IPS-11a (cell line): ENCODE data around the gene GAREM2.

Experiments
- H3K4me3 ChIP-seq: one replicate; pipeline ENCODE4 v1.5.1; 2013; ENCODE audit warnings: low read depth, low read length, control low read depth

The GAREM2 gene

GRCh38 chr2:26169226-26169625 is 3.7 kb upstream of the GAREM2 start:
- no peak overlapping the region for H3K4me3 ChIP-seq

GRCh38 chr2:26169681-26170414 is 3.0 kb upstream of the GAREM2 start:
- no peak overlapping the region for H3K4me3 ChIP-seq

GRCh38 chr2:26170795-26171194 is 2.1 kb upstream of the GAREM2 start:
- no peak overlapping the region for H3K4me3 ChIP-seq

GRCh38 chr2:26172189-26172870 is 558 bp upstream of the GAREM2 start:
- peak overlapping the region; percentile 39 for H3K4me3 ChIP-seq

- H3K4me3 ChIP-seq = peak overlapping the region; percentile 60
Observed at GRCh38 chr2:26173776-26174482, 1.0 kb downstream of the GAREM2 start.

GRCh38 chr2:26174691-26175465 is 2.0 kb downstream of the GAREM2 start:
- peak overlapping the region; percentile 60 for H3K4me3 ChIP-seq

- no peak overlapping the region for H3K4me3 ChIP-seq
Observed at GRCh38 chr2:26175466-26176278, 2.8 kb downstream of the GAREM2 start.

- H3K4me3 ChIP-seq = no peak overlapping the region
Observed at GRCh38 chr2:26176279-26176615, 3.4 kb downstream of the GAREM2 start.

- no peak overlapping the region for H3K4me3 ChIP-seq
Observed at GRCh38 chr2:26177122-26177521, 4.2 kb downstream of the GAREM2 start.

- H3K4me3 ChIP-seq = no peak overlapping the region
Observed at GRCh38 chr2:26178246-26178645, 5.4 kb downstream of the GAREM2 start.

GRCh38 chr2:26178746-26179436 is 6.0 kb downstream of the GAREM2 start:
- H3K4me3 ChIP-seq = peak overlapping the region; percentile 54

- H3K4me3 ChIP-seq = peak overlapping the region; percentile 54
Observed at GRCh38 chr2:26179446-26179913, 6.6 kb downstream of the GAREM2 start.

GRCh38 chr2:26182441-26182840 is 9.6 kb downstream of the GAREM2 start:
- no peak overlapping the region for H3K4me3 ChIP-seq

GRCh38 chr2:26182887-26183630 is 10.2 kb downstream of the GAREM2 start:
- no peak overlapping the region for H3K4me3 ChIP-seq

GRCh38 chr2:26184121-26184520 is 11.2 kb downstream of the GAREM2 start:
- H3K4me3 ChIP-seq = peak overlapping the region; percentile 47

- peak overlapping the region; percentile 47 for H3K4me3 ChIP-seq
Observed at GRCh38 chr2:26184555-26185303, 11.8 kb downstream of the GAREM2 start.

- peak overlapping the region; percentile 39 for H3K4me3 ChIP-seq
Observed at GRCh38 chr2:26185304-26185928, 12.5 kb downstream of the GAREM2 start.
